ENCODE data around the gene MS4A10. TPM values are rescaled to one million over a fixed set of nuclear protein-coding genes. Genes with fewer than 3 reads are reported as not detected.

MS4A10 gene
- polyA plus RNA-seq, 3 donors = not detected

DNA sequence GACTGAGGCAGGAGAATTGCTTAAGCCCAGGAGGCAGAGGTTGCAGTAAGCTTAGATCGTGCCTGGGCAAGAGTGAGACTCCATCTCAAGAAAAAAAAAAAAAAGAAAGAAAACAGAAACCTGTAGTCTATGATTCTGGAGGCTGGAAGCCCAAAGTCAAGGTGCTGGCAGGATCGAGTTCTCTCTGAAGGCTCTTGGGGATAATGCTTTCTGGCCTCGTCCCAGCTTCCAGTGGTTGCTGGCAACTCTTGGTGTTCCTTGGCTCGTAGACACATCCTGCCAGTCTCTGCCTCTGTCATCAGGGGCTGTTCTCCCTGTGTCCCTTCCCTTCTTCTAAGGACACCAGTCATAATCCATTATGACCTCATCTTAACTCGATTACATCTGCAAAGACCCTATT, 40.0 kb downstream of the MS4A10 start:
- no peaks in the 10 kb centered on the region for H3K36me3 Mint-ChIP-seq
- Histone ChIP-seq H4K20me1 (ENCODE audit: insufficient read depth, low read length) (no peaks in the 10 kb centered on the region), H3K9me3 (replicated peaks in 1 of 2; ENCODE audit: control insufficient read depth in 1 of 2, insufficient read depth in 1 of 2, low read length in 2 of 2) (no peaks in the 10 kb centered on the region), H3K27me3 (ENCODE audit: control insufficient read depth in 2 of 2, insufficient read depth in 2 of 2, low read length in 2 of 2) (no peaks in the 10 kb centered on the region), H3K4me1 (ENCODE audit: control insufficient read depth in 1 of 2, insufficient read depth in 2 of 2, low read length in 2 of 2) (no peaks in the 10 kb centered on the region), H3K4me2 (replicated peaks; ENCODE audit: extremely low read depth, low read length, poor library complexity, severe bottlenecking) (no peak overlapping the region), H3K79me2 (ENCODE audit: insufficient read depth, low read length) (no peaks in the 10 kb centered on the region), H3K36me3 (replicated peaks in 1 of 2; ENCODE audit: control insufficient read depth in 1 of 2, insufficient read depth in 2 of 2, low read length in 2 of 2) (no peaks in the 10 kb centered on the region), H3K9ac (ENCODE audit: insufficient read depth, low read length, poor library complexity, severe bottlenecking) (no peak overlapping the region), H3K27ac (ENCODE audit: low read depth in 1 of 2, low read length in 2 of 2) (no peak overlapping the region), H2AFZ (ENCODE audit: insufficient read depth, low read depth, low read length, poor library complexity, severe bottlenecking) (no peak overlapping the region), H3K4me3 (replicated peaks in 1 of 3; ENCODE audit: low read depth in 2 of 3, low read length in 3 of 3) (no peak overlapping the region)
- WGBS (ENCODE audit: insufficient coverage) = 90% methylated on average over 4 of the region's 5 CpGs
- no peak overlapping the region for H3K27ac Mint-ChIP-seq
- intact Hi-C loops (cut with micrococcal nuclease) = no loop called here
- TF ChIP-seq CTCF (IDR thresholded peaks at IDR 0.05) = no peak
- no peak for DNase-seq
- H3K4me1 Mint-ChIP-seq = no peaks in the 10 kb centered on the region
- no peak overlapping the region for H3K4me3 Mint-ChIP-seq
- H3K27me3 Mint-ChIP-seq (ENCODE audit: low read depth in 3 of 3) = peaks cover 0 to 5% (median 5%) of the 10 kb centered on the region in 3 donors
- no peaks in the 10 kb centered on the region for H3K9me3 Mint-ChIP-seq

DNA sequence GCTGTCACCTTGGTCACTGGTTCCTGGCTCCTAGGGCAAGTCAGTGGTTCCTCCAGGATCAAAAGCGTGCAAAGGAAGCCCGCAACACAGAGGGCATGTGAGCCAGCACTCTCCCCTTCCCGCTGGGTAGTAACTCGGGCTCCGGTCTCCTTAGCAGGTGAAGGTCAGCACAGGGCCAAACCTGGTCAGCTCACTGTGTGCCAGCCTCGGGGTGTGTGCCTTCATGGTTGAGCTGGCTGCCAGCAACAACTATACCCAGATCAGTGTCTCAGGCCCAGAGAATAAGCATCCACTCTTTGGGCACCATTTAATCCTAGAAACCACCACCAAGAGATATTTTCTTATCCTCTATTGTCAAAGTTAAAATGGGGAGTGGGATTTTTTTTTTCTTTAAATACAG, 40.7 kb downstream of the MS4A10 start:
- no peak overlapping the region for H3K4me2 ChIP-seq (replicated peaks; ENCODE audit: extremely low read depth, low read length, poor library complexity, severe bottlenecking)
- H3K27ac Mint-ChIP-seq = peak overlapping the region in 1 of 7 donors; percentile 7
- H2AFZ ChIP-seq (ENCODE audit: insufficient read depth, low read depth, low read length, poor library complexity, severe bottlenecking) = no peak overlapping the region
- no peaks in the 10 kb centered on the region for H3K27me3 ChIP-seq (ENCODE audit: control insufficient read depth in 2 of 2, insufficient read depth in 2 of 2, low read length in 2 of 2)
- DNase-seq = no peak
- intact Hi-C loops (cut with micrococcal nuclease) = no loop called here
- H3K9ac ChIP-seq (ENCODE audit: insufficient read depth, low read length, poor library complexity, severe bottlenecking) = no peak overlapping the region
- no peaks in the 10 kb centered on the region for H3K79me2 ChIP-seq (ENCODE audit: insufficient read depth, low read length)
- H3K4me1 ChIP-seq (ENCODE audit: control insufficient read depth in 1 of 2, insufficient read depth in 2 of 2, low read length in 2 of 2) = peaks cover 0 to 4% of the 10 kb centered on the region in 2 donors
- no peak overlapping the region for H3K4me3 Mint-ChIP-seq
- H3K9me3 ChIP-seq (replicated peaks in 1 of 2; ENCODE audit: control insufficient read depth in 1 of 2, insufficient read depth in 1 of 2, low read length in 2 of 2) = no peaks in the 10 kb centered on the region
- no peaks in the 10 kb centered on the region for H3K36me3 ChIP-seq (replicated peaks in 1 of 2; ENCODE audit: control insufficient read depth in 1 of 2, insufficient read depth in 2 of 2, low read length in 2 of 2)
- no peaks in the 10 kb centered on the region for H3K9me3 Mint-ChIP-seq
- H3K4me1 Mint-ChIP-seq = peaks cover under 1% of the 10 kb centered on the region
- H3K27ac ChIP-seq (ENCODE audit: low read depth in 1 of 2, low read length in 2 of 2) = no peak overlapping the region
- H3K4me3 ChIP-seq (replicated peaks in 1 of 3; ENCODE audit: low read depth in 2 of 3, low read length in 3 of 3) = no peak overlapping the region
- no peak for TF ChIP-seq CTCF (IDR thresholded peaks at IDR 0.05)
- peaks cover 0 to 5% (median 5%) of the 10 kb centered on the region in 3 donors for H3K27me3 Mint-ChIP-seq (ENCODE audit: low read depth in 3 of 3)
- no peaks in the 10 kb centered on the region for H3K36me3 Mint-ChIP-seq
- H4K20me1 ChIP-seq (ENCODE audit: insufficient read depth, low read length) = no peaks in the 10 kb centered on the region
- 97% methylated on average over 5 of the region's 6 CpGs for WGBS (ENCODE audit: insufficient coverage)

Measured in CD14-positive monocyte (primary cell).